ENCODE measurements around the gene STX7. TPM values are rescaled to one million over a fixed set of nuclear protein-coding genes. Genes with fewer than 3 reads are reported as not detected.

STX7 gene
- polyA plus RNA-seq, 3 donors: 49.7 to 85.1 (median 81.7) TPM

- DNase-seq: no peak
- peaks cover 5% of the 10 kb centered on the region in 2 donors for H3K4me1 ChIP-seq (ENCODE audit: control insufficient read depth in 1 of 2, insufficient read depth in 2 of 2, low read length in 2 of 2)
- no peak overlapping the region for H3K4me3 ChIP-seq (replicated peaks in 1 of 3; ENCODE audit: low read depth in 2 of 3, low read length in 3 of 3)
- H2AFZ ChIP-seq (ENCODE audit: insufficient read depth, low read depth, low read length, poor library complexity, severe bottlenecking): no peak overlapping the region
- H3K4me3 Mint-ChIP-seq: no peak overlapping the region
- H3K27me3 ChIP-seq (ENCODE audit: control insufficient read depth in 2 of 2, insufficient read depth in 2 of 2, low read length in 2 of 2): no peaks in the 10 kb centered on the region
- H3K9me3 Mint-ChIP-seq: no peaks in the 10 kb centered on the region
- peaks cover 100% of the 10 kb centered on the region for H4K20me1 ChIP-seq (ENCODE audit: insufficient read depth, low read length)
- H3K27ac ChIP-seq (ENCODE audit: low read depth in 1 of 2, low read length in 2 of 2): no peak overlapping the region
- no peaks in the 10 kb centered on the region for H3K27me3 Mint-ChIP-seq (ENCODE audit: low read depth in 3 of 3)
- no peaks in the 10 kb centered on the region for H3K9me3 ChIP-seq (replicated peaks in 1 of 2; ENCODE audit: control insufficient read depth in 1 of 2, insufficient read depth in 1 of 2, low read length in 2 of 2)
- TF ChIP-seq, protein P1, sequence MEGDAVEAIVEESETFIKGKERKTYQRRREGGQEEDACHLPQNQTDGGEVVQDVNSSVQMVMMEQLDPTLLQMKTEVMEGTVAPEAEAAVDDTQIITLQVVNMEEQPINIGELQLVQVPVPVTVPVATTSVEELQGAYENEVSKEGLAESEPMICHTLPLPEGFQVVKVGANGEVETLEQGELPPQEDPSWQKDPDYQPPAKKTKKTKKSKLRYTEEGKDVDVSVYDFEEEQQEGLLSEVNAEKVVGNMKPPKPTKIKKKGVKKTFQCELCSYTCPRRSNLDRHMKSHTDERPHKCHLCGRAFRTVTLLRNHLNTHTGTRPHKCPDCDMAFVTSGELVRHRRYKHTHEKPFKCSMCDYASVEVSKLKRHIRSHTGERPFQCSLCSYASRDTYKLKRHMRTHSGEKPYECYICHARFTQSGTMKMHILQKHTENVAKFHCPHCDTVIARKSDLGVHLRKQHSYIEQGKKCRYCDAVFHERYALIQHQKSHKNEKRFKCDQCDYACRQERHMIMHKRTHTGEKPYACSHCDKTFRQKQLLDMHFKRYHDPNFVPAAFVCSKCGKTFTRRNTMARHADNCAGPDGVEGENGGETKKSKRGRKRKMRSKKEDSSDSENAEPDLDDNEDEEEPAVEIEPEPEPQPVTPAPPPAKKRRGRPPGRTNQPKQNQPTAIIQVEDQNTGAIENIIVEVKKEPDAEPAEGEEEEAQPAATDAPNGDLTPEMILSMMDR (IDR thresholded peaks at IDR 0.05): no peak
- peaks cover 21% of the 10 kb centered on the region for H3K4me1 Mint-ChIP-seq
- no peak overlapping the region for H3K4me2 ChIP-seq (replicated peaks; ENCODE audit: extremely low read depth, low read length, poor library complexity, severe bottlenecking)
- peaks cover 32 to 61% of the 10 kb centered on the region in 2 donors for H3K36me3 Mint-ChIP-seq
- WGBS (ENCODE audit: insufficient coverage): no CpG with 5 or more reads among the region's 4 CpGs
- H3K9ac ChIP-seq (ENCODE audit: insufficient read depth, low read length, poor library complexity, severe bottlenecking): no peak overlapping the region
- intact Hi-C loops (cut with micrococcal nuclease): loop anchor here (5.0 kb wide), 2 partner anchors 202 to 207 kb away; no protein-coding TSS in a partner anchor
- H3K79me2 ChIP-seq (ENCODE audit: insufficient read depth, low read length): peaks cover 100% of the 10 kb centered on the region
- H3K36me3 ChIP-seq (replicated peaks in 1 of 2; ENCODE audit: control insufficient read depth in 1 of 2, insufficient read depth in 2 of 2, low read length in 2 of 2): peaks cover 28 to 55% of the 10 kb centered on the region in 2 donors
- peak overlapping the region in 2 of 7 donors; percentile 13 to 57 for H3K27ac Mint-ChIP-seq
Observed at GRCh38 chr6:132484680-132485018, 28.3 kb downstream of the STX7 start.

GRCh38 chr6:132483779-132484679, 28.9 kb downstream of the STX7 start:
- Histone ChIP-seq H3K27ac (ENCODE audit: low read depth in 1 of 2, low read length in 2 of 2) (no peak overlapping the region), H3K79me2 (ENCODE audit: insufficient read depth, low read length) (peaks cover 100% of the 10 kb centered on the region), H3K4me2 (replicated peaks; ENCODE audit: extremely low read depth, low read length, poor library complexity, severe bottlenecking) (no peak overlapping the region), H3K36me3 (replicated peaks in 1 of 2; ENCODE audit: control insufficient read depth in 1 of 2, insufficient read depth in 2 of 2, low read length in 2 of 2) (peaks cover 28 to 55% of the 10 kb centered on the region in 2 donors), H3K27me3 (ENCODE audit: control insufficient read depth in 2 of 2, insufficient read depth in 2 of 2, low read length in 2 of 2) (no peaks in the 10 kb centered on the region), H4K20me1 (ENCODE audit: insufficient read depth, low read length) (peaks cover 100% of the 10 kb centered on the region), H3K9ac (ENCODE audit: insufficient read depth, low read length, poor library complexity, severe bottlenecking) (no peak overlapping the region), H3K4me1 (ENCODE audit: control insufficient read depth in 1 of 2, insufficient read depth in 2 of 2, low read length in 2 of 2) (no peaks in the 10 kb centered on the region), H3K4me3 (replicated peaks in 1 of 3; ENCODE audit: low read depth in 2 of 3, low read length in 3 of 3) (no peak overlapping the region), H3K9me3 (replicated peaks in 1 of 2; ENCODE audit: control insufficient read depth in 1 of 2, insufficient read depth in 1 of 2, low read length in 2 of 2) (no peaks in the 10 kb centered on the region), H2AFZ (ENCODE audit: insufficient read depth, low read depth, low read length, poor library complexity, severe bottlenecking) (no peak overlapping the region)
- Mint-ChIP-seq H3K27ac (peak overlapping the region in 2 of 7 donors; percentile 13 to 57), H3K4me3 (no peak overlapping the region), H3K9me3 (no peaks in the 10 kb centered on the region), H3K36me3 (peaks cover 30 to 57% of the 10 kb centered on the region in 2 donors), H3K27me3 (ENCODE audit: low read depth in 3 of 3) (no peaks in the 10 kb centered on the region), H3K4me1 (peaks cover 23% of the 10 kb centered on the region)
- DNase-seq: peak; percentile 37 to 63 (median 58)
- TF ChIP-seq, protein P1 (IDR thresholded peaks at IDR 0.05): peak; percentile 78
- WGBS (ENCODE audit: insufficient coverage): 83% methylated on average over 1 of the region's 9 CpGs
- intact Hi-C loops (cut with micrococcal nuclease): loop anchor here (5.0 kb wide), 2 partner anchors 202 to 207 kb away; no protein-coding TSS in a partner anchor

Data from CD14-positive monocyte (primary cell).